Endothelial cell of umbilical vein (primary cell): ENCODE measurements around the gene SLTM. TPM values are rescaled to one million over a fixed set of nuclear protein-coding genes. Genes with fewer than 3 reads are reported as not detected.

ENCODE experiments used
- BruUV-seq: library from RNA; stranded (reverse); fragments of 400-500 nt; replicated peaks from 2 replicates; lab custom pipeline; 2021; lab: Mats Ljungman, UMichigan
- CTCF ChIA-PET: fragments of 300-600, 350-600 bp; sonication (Branson Sonifier 250); formaldehyde crosslinking; loops from one replicate; lab custom pipeline; 2021; ENCODE audit warnings: antibody characterized with exemption, inconsistent platforms; lab: Charles Lee
- POLR2A ChIA-PET: fragments of 300-600, 350-600 bp; sonication (Branson Sonifier 250); formaldehyde crosslinking; loops from one replicate; lab custom pipeline; 2021; ENCODE audit warnings: antibody characterized with exemption, inconsistent platforms; lab: Charles Lee
- DNase-seq: peaks from one replicate; pipeline ENCODE4 v3.0.0-alpha.2; 2011; ENCODE audit warnings: low read depth, low spot score
- FAIRE-seq: peaks from 2 replicates; lab custom pipeline; 2011; peaks lifted over from hg19 to GRCh38; lab: Jason Lieb, UNC
- H2AFZ ChIP-seq: 2 replicates; pipeline ENCODE4 v1.6.0; 2012; ENCODE audit warnings: low read depth, low read length, control low read depth, inconsistent platforms
- H3K27ac ChIP-seq: 2 replicates; pipeline ENCODE4 v1.5.1; 2011; ENCODE audit warnings: low read depth, mild to moderate bottlenecking, control low read depth, low read length, moderate library complexity; ENCODE audit not compliant: insufficient read depth
- H3K27me3 ChIP-seq, 2 experiments: 2 replicates each; pipeline versions ENCODE4 v1.6.0 to v1.6.1; 2011; ENCODE audit warnings: low read length in 2 of 2, mixed read lengths in 1 of 2; ENCODE audit not compliant: control insufficient read depth in 2 of 2, insufficient read depth in 2 of 2
- H3K36me3 ChIP-seq, 2 experiments: 2 replicates in 1 of 2; 3 replicates in 1 of 2; pipeline ENCODE4 v1.5.1; 2011; ENCODE audit warnings: low read length in 2 of 2, mild to moderate bottlenecking in 1 of 2, moderate library complexity in 1 of 2; ENCODE audit not compliant: control insufficient read depth in 2 of 2, insufficient read depth in 2 of 2; ENCODE audit errors: extremely low read depth in 1 of 2
- H3K4me1 ChIP-seq: 3 replicates; pipeline ENCODE4 v1.5.1; 2011; ENCODE audit warnings: mild to moderate bottlenecking, low read length; ENCODE audit not compliant: control insufficient read depth, insufficient read depth; ENCODE audit errors: extremely low read depth
- H3K4me2 ChIP-seq: 2 replicates; pipeline ENCODE4 v1.6.1; 2011; ENCODE audit warnings: low read length, control low read depth, mixed read lengths; ENCODE audit not compliant: insufficient read depth
- H3K4me3 ChIP-seq, 3 experiments: fragments of 200-600 bp in 1 of 3; sonication (generic), shearing (Covaris generic) in 1 of 3; replicated peaks in 1 of 3; 2 replicates each; pipeline ENCODE4 v1.5.1; 2011 to 2016; ENCODE audit warnings: control low read depth in 3 of 3, low read length in 3 of 3, mild to moderate bottlenecking in 2 of 3, inconsistent platforms in 1 of 3, low read depth in 1 of 3, moderate library complexity in 1 of 3; ENCODE audit not compliant: insufficient read depth in 1 of 3
- H3K79me2 ChIP-seq: 2 replicates; pipeline ENCODE4 v1.6.0; 2012; ENCODE audit warnings: low read length, inconsistent platforms; ENCODE audit not compliant: control insufficient read depth, insufficient read depth
- H3K9ac ChIP-seq: replicated peaks from 2 replicates; pipeline ENCODE3; 2011; ENCODE audit warnings: low read length, control low read depth; ENCODE audit not compliant: insufficient read depth; ENCODE audit errors: extremely low read depth
- H3K9me1 ChIP-seq: replicated peaks from 3 replicates; pipeline ENCODE4 v1.6.0; 2011; ENCODE audit warnings: mild to moderate bottlenecking, low read length; ENCODE audit not compliant: control insufficient read depth, insufficient read depth; ENCODE audit errors: extremely low read depth
- H3K9me3 ChIP-seq: replicated peaks from 2 replicates; pipeline ENCODE4 v1.5.1; 2012; ENCODE audit warnings: low read length, inconsistent platforms; ENCODE audit not compliant: control insufficient read depth, insufficient read depth
- H4K20me1 ChIP-seq: replicated peaks from 2 replicates; pipeline ENCODE3; 2011; ENCODE audit warnings: mild to moderate bottlenecking, low read length; ENCODE audit not compliant: control insufficient read depth, insufficient read depth; ENCODE audit errors: extremely low read depth
- FOS ChIP-seq: IDR thresholded peaks from 2 replicates; pipeline ENCODE4 v1.6.1; 2011; ENCODE audit warnings: mild to moderate bottlenecking, low read length, moderate library complexity, borderline replicate concordance; ENCODE audit not compliant: insufficient read depth
- GATA2 ChIP-seq: IDR thresholded peaks from 2 replicates; pipeline ENCODE4 v1.7.0; 2011; ENCODE audit warnings: low read depth, mild to moderate bottlenecking, moderate library complexity, mixed read lengths, low read length; ENCODE audit not compliant: insufficient read length, insufficient read depth
- MYC ChIP-seq: IDR thresholded peaks from one replicate; pipeline ENCODE4 v1.6.1; 2011; ENCODE audit warnings: mild to moderate bottlenecking, low read depth, low read length
- POLR2A ChIP-seq: IDR thresholded peaks from 2 replicates; pipeline ENCODE4 v1.6.1; 2012; ENCODE audit warnings: low read depth, mild to moderate bottlenecking, control low read depth, low read length
- POLR2AphosphoS5 ChIP-seq: IDR thresholded peaks from 2 replicates; pipeline ENCODE4 v1.6.1; 2012; ENCODE audit warnings: low read depth, mild to moderate bottlenecking, control low read depth, low read length, moderate library complexity; ENCODE audit not compliant: insufficient read depth
- dilution Hi-C: fragments of 300-500 bp; cut with MboI; formaldehyde crosslinking; loops from one replicate; pipeline ENCODE4 v1.15.0; 2019; ENCODE audit warnings: low sequenced_read_pairs; ENCODE audit not compliant: extremely low pct_ligation_motif_present
- intact Hi-C: fragments of 100-400 bp; cut with micrococcal nuclease; formaldehyde crosslinking; loops from one replicate; pipeline ENCODE4 v1.10.0; 2022
- polyA plus RNA-seq, 4 experiments: library from polyadenylated mRNA; depleted of rRNA in 3 of 4; stranded (reverse) in 3 of 4; unstranded in 1 of 4; fragments of >200 nt; gene quantifications; 2 replicates each; pipeline versions ENCODE4 v1.2.1 to v1.2.3, GENCODE V29; 2011 to 2012; ENCODE audit warnings: missing spikeins in 1 of 4
- total RNA-seq: library from RNA; stranded (reverse); gene quantifications from 2 replicates; pipeline ENCODE4 v1.2.3, GENCODE V29; 2021
- TF ChIP-seq, protein P1 (sequence below), 2 donors: IDR thresholded peaks; 1 replicate in 1 of 2; 2 replicates in 1 of 2; pipeline ENCODE4 v1.5.1; 2011; ENCODE audit warnings: low read length in 2 of 2, mild to moderate bottlenecking in 2 of 2, moderate library complexity in 2 of 2, control low read depth in 1 of 2, inconsistent platforms in 1 of 2, low read depth in 1 of 2; ENCODE audit not compliant: insufficient read depth in 1 of 2; ENCODE audit errors: extremely low read depth in 1 of 2
- TF ChIP-seq, protein P2 (sequence below): IDR thresholded peaks from 2 replicates; pipeline ENCODE4 v1.6.1; 2011; ENCODE audit not compliant: insufficient read depth, insufficient read length

The SLTM gene
- total and polyA plus RNA-seq, 2 donors (not counting 3 experiments of a cell fraction or from before 2014, with no cell fraction given) = 28.1 to 93.0 TPM

DNA sequence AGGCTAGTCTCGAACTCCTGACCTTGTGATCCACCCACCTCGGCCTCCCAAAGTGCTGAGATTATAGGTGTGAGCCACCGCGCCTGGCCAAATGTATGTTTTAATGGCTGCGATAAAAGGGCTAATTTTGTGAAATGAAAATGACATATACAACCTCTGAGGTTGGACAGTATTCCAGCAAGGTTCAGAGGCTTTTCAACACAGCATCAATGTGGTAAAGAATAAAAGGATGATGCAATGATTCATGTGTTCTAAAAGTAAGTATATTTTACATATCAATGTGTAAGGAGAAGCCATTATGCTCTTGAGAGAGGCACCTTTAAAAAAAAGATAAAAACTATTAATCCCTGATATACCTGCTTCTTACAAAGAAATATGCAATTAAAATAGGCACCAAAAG, 6.7 kb downstream of the SLTM start:
- intact Hi-C loops = no loop called here
- H3K4me1 ChIP-seq = peaks cover 10% of the 10 kb centered on the region
- peaks cover 5% of the 10 kb centered on the region for H4K20me1 ChIP-seq
- ChIA-PET CTCF (no interaction called here), POLR2A (interaction anchor here (0.7 kb wide), 1 partner anchor 1107 kb away, joined by 4 read pairs; no protein-coding TSS in a partner anchor)
- no peak overlapping the region for H3K27ac ChIP-seq
- TF ChIP-seq FOS (no peak), MYC (no peak), POLR2AphosphoS5 (no peak), GATA2 (no peak), POLR2A (no peak)
- TF ChIP-seq, protein P1, sequence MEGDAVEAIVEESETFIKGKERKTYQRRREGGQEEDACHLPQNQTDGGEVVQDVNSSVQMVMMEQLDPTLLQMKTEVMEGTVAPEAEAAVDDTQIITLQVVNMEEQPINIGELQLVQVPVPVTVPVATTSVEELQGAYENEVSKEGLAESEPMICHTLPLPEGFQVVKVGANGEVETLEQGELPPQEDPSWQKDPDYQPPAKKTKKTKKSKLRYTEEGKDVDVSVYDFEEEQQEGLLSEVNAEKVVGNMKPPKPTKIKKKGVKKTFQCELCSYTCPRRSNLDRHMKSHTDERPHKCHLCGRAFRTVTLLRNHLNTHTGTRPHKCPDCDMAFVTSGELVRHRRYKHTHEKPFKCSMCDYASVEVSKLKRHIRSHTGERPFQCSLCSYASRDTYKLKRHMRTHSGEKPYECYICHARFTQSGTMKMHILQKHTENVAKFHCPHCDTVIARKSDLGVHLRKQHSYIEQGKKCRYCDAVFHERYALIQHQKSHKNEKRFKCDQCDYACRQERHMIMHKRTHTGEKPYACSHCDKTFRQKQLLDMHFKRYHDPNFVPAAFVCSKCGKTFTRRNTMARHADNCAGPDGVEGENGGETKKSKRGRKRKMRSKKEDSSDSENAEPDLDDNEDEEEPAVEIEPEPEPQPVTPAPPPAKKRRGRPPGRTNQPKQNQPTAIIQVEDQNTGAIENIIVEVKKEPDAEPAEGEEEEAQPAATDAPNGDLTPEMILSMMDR (IDR thresholded peaks at IDR 0.05; ENCODE audit: extremely low read depth in 1 of 2, insufficient read depth in 1 of 2, low read depth in 1 of 2, low read length in 2 of 2) = no peak
- TF ChIP-seq, protein P2, sequence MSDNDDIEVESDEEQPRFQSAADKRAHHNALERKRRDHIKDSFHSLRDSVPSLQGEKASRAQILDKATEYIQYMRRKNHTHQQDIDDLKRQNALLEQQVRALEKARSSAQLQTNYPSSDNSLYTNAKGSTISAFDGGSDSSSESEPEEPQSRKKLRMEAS = no peak
- no peak overlapping the region for H2AFZ ChIP-seq
- H3K4me3 ChIP-seq = no peak overlapping the region
- DNase-seq (no peak), FAIRE-seq (no peak)
- H3K9me3 ChIP-seq = no peaks in the 10 kb centered on the region
- H3K36me3 ChIP-seq = peaks cover 0 to 5% of the 10 kb centered on the region in 2 experiments
- BruUV-seq = no TSS peak
- H3K9ac ChIP-seq = no peak overlapping the region
- H3K4me2 ChIP-seq = no peak overlapping the region
- no peaks in the 10 kb centered on the region for H3K27me3 ChIP-seq
- H3K79me2 ChIP-seq = peaks cover 80% of the 10 kb centered on the region
- H3K9me1 ChIP-seq = no peaks in the 10 kb centered on the region
- dilution Hi-C loops = no loop called here
